Erythroblast (primary cell): ENCODE data around the gene FCRLB.
"Not testable (repeated sequence)": the region's sequence is repeated elsewhere in the genome, so short reads cannot be mapped to it uniquely, and the experiment has no call there.

Source experiments
- DNase-seq, 2 experiments: peaks; one replicate each; lab custom pipeline; 2025; lab: John Stamatoyannopoulos, UW
- GATA1 ChIP-seq: IDR thresholded peaks from 2 replicates; pipeline ENCODE4 v1.6.1; 2011; ENCODE audit warnings: low read depth, mild to moderate bottlenecking, control low read depth, low read length, moderate library complexity
- POLR2A ChIP-seq: IDR thresholded peaks from 2 replicates; pipeline ENCODE4 v1.6.1; 2011; ENCODE audit warnings: mild to moderate bottlenecking, low read length

FCRLB gene

DNA sequence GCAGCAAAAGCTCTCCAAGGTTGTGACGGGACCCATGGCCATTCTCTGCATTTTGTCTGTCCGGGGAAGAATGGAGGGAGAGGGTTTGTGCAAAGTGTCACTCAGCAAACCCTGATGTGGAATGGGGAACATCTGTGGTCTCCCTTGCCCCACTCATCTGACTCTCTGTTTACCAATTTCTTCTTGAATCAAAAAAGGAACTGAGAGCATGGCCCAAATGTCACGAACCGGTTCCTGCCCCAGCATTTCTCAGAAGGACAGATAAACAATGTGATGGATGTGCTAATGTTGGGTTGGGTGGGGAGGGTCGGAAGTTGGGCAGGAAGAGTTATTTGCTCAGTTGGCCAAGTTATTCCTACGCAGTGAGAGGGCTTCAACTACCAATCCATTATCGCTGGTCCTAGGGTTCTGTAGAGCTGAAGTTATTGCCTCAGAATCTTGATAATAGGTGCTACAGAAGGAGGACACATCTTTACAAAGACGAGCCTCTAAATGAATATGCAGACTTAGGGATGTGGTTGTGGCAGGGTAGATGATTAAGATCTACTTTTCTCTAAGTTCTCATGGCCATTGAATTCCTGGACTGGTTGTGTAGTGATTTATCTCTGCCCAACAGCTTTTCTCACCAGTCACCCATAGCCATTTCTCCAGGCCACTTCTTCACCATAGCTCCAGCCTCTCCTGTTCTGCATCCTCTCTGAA lies 18.7 kb downstream of the FCRLB start:
- no peak for TF ChIP-seq GATA1
- no peak for TF ChIP-seq POLR2A
- no peak for DNase-seq

DNA sequence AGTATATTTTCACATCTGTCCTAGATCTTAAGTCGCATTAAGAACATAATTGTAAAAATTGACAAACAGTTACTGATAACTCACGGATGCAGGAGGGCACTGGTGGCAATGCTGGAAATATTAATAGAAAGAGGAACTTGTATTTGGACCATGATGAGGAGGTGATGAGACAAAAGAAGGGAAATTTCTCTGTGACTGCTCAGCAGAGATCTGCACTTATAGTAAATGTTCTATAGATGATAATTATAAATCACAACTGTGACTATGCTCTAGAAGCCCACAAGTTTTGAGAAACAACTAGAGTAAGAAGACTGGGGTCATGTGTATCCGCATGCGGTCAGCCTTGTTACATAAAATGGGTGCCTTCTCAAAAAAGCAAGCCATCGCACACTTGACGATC lies 19.6 kb downstream of the FCRLB start:
- DNase-seq = no peak
- TF ChIP-seq GATA1 (no peak), POLR2A (no peak)

DNA sequence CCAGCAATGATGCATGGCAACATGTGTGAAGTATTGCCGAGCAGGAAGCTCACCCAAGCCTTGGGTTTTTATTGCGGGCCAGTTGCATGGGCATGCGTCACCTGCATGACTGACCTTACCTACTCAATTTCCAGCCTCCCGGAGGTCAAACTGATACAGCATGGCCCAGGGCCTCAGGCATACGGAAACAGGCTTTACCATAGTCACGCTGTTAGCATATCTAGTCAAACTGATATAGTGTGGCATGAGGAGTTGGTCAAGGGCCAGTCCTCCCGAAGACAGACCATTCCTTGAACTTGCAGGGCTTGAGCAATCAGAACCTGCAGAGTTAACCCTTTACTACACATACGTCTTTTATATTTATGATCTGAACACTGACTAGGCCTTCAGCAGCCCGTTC lies 21.9 kb downstream of the FCRLB start:
- no peak for TF ChIP-seq GATA1
- TF ChIP-seq POLR2A = no peak
- no peak for DNase-seq

DNA sequence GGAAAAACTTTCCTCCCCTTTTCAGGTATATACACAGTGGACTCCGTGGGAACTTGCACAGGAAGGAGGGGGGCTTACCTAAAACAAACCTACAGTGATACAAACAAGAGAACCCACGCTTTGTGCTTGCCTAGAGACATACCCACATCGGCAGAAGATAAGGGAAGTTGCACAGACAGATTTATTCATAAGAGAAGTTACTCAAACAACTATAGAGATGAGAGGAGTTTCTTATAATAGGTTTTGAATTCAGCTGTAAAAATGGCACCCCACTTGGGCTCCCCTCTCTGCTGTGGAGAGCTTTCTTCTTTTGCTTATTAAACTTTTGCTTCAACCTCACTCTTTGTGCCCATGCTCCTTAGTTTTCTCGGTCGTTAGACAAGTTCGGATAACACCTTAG lies 26.5 kb downstream of the FCRLB start:
- no peak for DNase-seq

DNA sequence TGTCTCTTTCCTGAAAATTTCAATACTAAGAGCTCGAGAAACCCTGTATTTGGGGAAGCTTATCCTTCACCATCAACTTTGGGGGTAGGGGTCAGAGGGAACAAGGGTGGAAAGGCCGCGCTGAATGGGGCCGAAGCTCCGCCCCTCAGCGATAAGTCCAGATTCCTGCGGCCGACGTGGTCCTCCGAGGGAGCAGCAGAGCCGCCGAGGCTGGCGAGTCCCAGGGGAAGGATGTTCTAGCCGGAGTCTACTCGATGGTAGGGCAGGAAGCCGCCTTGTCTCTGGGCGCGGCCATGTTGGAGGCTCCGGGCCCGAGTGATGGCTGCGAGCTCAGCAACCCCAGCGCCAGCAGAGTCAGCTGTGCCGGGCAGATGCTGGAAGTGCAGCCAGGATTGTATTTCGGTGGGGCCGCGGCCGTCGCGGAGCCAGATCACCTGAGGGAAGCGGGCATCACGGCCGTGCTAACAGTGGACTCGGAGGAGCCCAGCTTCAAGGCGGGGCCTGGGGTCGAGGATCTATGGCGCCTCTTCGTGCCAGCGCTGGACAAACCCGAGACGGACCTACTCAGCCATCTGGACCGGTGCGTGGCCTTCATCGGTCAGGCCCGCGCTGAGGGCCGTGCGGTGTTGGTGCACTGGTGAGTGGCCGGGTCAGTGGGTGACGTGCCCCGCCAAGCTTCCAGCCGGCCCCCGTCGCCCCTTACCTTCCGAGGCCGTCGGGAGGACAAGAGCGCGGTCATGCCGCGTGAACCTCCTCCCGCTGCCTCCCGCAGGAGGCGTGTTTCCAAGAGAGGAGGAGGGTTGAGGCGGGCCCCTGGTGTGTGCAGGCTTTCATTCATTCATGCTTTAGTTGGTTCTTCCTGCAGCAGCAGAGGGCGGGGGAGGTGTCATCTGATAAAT lies 28.4 kb downstream of the FCRLB start, which contains the start of gene DUSP12:
DUSP12 (plus strand) TSS at position 278 of the 899 bp plus-strand sequence; CDS start at position 294, 16 bp downstream.
- DNase-seq = peak; percentile 94 to 95
- TF ChIP-seq POLR2A = peak; percentile 89
- TF ChIP-seq GATA1 = no peak

More for the DNA sequence above, 26.5 kb downstream of the FCRLB start:
- no peak for TF ChIP-seq GATA1
- TF ChIP-seq POLR2A = no peak

DNA sequence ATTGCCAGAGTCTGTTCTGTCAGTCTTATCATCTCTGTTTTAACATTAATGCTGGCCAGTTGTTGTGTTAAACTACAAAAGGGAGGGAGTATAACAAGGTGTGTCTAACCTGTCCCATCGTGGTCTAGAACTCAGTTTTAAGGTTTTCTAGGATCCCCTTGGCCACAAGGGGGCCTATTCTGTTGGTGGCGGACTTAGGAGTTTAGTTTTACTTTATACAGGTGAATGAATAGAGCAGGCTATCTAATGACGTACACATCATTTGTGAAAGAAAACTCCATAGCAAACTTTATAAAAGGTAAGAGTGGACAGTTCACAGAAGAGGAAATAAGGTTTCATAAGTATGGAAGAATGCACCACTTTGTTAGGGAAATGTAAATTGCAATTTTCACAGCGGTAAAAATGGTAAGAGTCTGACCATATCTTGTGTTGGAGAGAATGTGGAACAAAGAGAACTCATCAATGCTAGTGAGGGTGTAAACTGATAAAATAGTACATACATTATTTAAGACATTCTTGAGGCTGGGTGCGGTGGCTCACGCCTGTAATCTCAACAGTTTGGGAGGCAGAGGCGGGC lies 42.3 kb downstream of the FCRLB start:
- peak; percentile 49 to 69 for DNase-seq
- TF ChIP-seq POLR2A (no peak), GATA1 (no peak)

DNA sequence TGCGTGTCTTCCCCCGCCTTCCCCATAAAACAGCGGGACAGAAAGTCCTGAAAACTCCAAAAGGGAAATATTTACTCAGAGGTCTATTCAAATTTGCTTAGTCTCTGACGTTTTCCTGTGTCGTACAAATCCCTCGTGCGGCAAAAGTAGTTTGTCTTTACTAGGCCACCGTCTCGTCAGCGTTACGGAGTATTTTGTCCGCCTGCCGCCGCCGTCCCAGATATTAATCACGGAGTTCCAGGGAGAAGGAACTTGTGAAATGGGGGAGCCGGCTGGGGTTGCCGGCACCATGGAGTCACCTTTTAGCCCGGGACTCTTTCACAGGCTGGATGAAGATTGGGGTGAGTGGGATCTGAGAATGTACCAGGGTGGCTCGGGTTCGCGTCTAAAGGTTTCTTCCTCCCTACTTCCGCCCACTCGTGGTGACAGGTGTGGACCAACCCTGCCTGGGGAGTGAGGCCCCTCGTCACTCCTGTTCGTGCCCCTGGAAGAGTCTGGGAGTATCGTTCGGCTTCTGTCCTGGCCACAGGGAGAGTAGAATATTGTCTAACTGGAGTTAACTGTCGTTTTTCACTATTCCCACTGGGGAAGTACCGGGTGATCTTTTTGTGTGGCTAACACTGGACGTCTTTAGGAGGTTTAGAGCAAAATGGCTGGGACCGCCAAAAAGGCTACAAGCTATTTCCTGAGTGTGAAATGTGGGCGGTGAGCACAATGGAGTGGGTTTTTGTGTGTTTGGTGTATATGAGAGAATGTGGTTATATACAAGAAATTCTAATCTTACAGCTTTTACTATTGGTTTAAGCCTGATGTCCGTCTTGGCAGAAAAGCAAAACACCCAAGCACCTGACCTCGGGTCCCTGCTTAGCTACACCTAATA lies 45.0 kb downstream of the FCRLB start, which contains the start of gene ATF6:
ATF6 (plus strand) TSS at position 219 of the 880 bp plus-strand sequence; CDS start at position 260, 41 bp downstream.
- TF ChIP-seq GATA1 (no peak), POLR2A (peak; percentile 94)
- peak; percentile 95 to 96 for DNase-seq

DNA sequence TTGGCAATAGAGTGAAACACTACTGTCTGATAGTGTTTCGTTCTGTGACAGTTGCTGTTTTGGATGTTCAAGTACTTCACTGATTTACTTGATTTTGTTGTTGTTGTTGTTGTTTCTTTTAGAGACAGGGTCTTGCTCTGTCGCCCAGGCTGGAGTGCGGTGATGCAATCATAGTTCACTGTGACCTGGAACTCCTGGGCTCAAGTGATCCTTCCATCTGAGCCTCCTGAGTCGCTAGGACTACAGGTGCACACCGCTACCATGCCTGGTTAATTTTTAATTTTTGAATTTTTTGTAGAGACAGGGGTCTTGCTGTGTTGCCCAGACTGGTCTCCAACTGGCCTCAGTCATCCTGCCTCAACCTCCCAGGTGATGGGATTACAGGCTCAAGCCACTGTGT lies 47.1 kb downstream of the FCRLB start:
- no peak for TF ChIP-seq POLR2A
- no peak for TF ChIP-seq GATA1
- DNase-seq = no peak

DNA sequence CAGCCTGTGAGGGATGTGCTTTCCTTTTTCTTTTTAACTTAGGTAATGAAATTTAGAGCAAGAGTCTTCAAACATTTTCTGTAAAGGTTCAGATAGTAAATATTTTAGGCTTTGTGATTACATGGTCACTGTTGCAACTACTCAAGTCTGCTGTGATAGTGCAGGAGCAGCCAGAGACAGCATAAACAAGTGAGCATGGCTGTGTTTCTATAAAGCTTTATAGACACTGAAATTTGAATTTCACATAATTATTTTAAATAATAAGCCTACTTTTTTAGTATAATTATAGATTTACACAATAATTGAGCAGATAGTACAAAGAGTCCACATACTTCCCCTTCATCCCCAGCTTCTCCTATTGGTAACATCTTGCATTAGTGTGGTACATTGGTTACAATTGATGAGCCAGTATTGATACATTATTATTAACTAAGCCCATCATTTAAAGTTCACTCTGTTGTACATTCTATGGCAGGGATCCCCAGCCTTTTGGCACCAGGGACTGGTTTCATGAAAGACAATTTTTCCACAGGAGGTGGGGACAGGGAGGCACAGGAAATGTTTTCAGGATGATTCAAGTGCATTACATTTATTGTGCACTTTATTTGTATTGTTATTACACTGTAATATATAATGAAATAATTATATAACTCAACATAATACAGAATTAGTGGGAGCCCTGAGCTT lies 47.8 kb downstream of the FCRLB start:
- DNase-seq = no peak
- TF ChIP-seq GATA1 = no peak
- TF ChIP-seq POLR2A = no peak

DNA sequence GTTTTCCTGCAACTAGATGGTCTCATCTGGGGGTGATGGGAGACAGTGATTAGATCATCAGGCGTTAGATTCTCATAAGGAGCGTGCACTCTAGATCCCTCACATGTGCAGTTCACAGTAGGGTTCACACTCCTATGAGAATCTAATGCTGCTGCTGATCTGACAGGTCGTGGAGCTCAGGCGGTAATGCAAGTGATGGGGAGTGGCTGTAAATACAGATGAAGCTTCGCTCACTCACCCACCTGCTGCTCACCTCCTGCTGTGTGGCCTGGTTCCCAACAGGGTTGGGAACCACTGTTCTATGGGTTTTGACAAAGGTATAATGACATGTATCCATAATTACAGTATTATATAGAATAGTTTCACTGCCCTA lies 48.3 kb downstream of the FCRLB start:
- DNase-seq = not testable (repeated sequence)

DNA sequence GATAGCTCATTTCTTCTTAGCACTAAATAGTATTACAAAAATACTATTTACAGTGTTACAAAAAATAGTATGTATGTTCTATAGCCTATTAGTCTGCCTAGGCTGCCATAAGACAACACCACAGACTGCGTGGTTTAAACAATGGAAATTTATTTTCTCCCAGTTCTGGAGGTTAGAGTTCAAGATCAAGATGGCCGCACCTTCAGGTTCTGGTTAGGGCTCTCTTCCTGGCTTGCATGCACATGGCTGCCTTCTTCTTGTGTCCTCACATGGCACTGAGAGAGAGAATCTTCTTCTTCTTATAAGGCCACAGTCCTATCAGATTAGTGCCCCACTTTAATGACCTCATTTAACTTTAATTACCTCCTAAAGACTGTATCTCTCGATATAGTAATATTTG lies 48.9 kb downstream of the FCRLB start:
- TF ChIP-seq GATA1 (no peak), POLR2A (no peak)
- peak in 1 of 2 experiments; percentile 37 for DNase-seq

DNA sequence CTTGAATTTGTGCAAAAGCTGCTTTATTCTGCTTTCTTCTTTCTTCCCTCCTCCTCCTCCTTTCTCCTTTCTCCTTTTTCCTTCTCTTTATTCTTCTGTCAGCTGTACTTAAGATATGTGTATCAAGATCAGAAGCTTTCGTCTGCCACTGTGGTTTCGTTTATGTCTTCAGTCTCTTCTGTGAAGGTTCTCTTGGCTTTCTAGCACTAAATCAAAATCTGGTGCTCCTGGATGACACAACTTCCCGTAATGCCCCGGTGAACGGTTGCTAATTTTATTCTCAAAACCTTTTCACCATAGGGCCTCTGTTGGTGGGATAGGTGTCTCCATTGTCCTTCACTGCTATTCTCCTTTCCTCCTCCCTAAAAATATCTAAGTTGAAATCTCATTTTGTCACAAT lies 49.8 kb downstream of the FCRLB start:
- no peak for TF ChIP-seq POLR2A
- TF ChIP-seq GATA1 = no peak
- no peak for DNase-seq
